GM21526 (cell line): Measurements from ENCODE around the gene SH3PXD2A.
"Not testable (repeated sequence)": the region's sequence is repeated elsewhere in the genome, so short reads cannot be mapped to it uniquely, and the experiment has no call there.

Experiments
- ATAC-seq: cut with Tn5 transposase; IDR thresholded peaks from one replicate; pipeline ENCODE4 v1.9.1; 2021; ENCODE audit warnings: moderate library complexity; ENCODE audit not compliant: unreplicated experiment, low FRiP score

SH3PXD2A gene

GRCh38 chr10:103850572-103850895 is 4.8 kb downstream of the SH3PXD2A start:
- ATAC-seq, result no peak

- no peak for ATAC-seq
Observed at GRCh38 chr10:103849880-103850571, 5.3 kb downstream of the SH3PXD2A start.

- ATAC-seq, result no peak
Observed at GRCh38 chr10:103849212-103849877, 6.0 kb downstream of the SH3PXD2A start.

GRCh38 chr10:103847909-103848468 is 7.4 kb downstream of the SH3PXD2A start:
- no peak for ATAC-seq

GRCh38 chr10:103847346-103847745 is 8.0 kb downstream of the SH3PXD2A start:
- no peak for ATAC-seq

- no peak for ATAC-seq
Observed at GRCh38 chr10:103845972-103846371, 9.4 kb downstream of the SH3PXD2A start.

GRCh38 chr10:103845346-103845745 is 10.0 kb downstream of the SH3PXD2A start:
- not testable (repeated sequence) for ATAC-seq

GRCh38 chr10:103843854-103844570 is 11.4 kb downstream of the SH3PXD2A start:
- ATAC-seq, result no peak

GRCh38 chr10:103843045-103843444 is 12.3 kb downstream of the SH3PXD2A start:
- ATAC-seq, result no peak

- no peak for ATAC-seq
Observed at GRCh38 chr10:103842605-103843004, 12.8 kb downstream of the SH3PXD2A start.

- ATAC-seq, result no peak
Observed at GRCh38 chr10:103841519-103841918, 13.9 kb downstream of the SH3PXD2A start.

GRCh38 chr10:103840740-103841070 is 14.7 kb downstream of the SH3PXD2A start:
- ATAC-seq, result no peak

GRCh38 chr10:103839872-103840739 is 15.3 kb downstream of the SH3PXD2A start:
- ATAC-seq, result no peak

GRCh38 chr10:103839519-103839871 is 15.9 kb downstream of the SH3PXD2A start:
- no peak for ATAC-seq

GRCh38 chr10:103838862-103839518 is 16.4 kb downstream of the SH3PXD2A start:
- ATAC-seq, result no peak

GRCh38 chr10:103838070-103838395 is 17.3 kb downstream of the SH3PXD2A start:
- ATAC-seq, result no peak

GRCh38 chr10:103837370-103838069 is 17.9 kb downstream of the SH3PXD2A start:
- ATAC-seq, result no peak

GRCh38 chr10:103836861-103837260 is 18.5 kb downstream of the SH3PXD2A start:
- no peak for ATAC-seq

GRCh38 chr10:103836273-103836672 is 19.1 kb downstream of the SH3PXD2A start:
- ATAC-seq, result no peak
